ENCODE measurements around the gene TXNL4A.

GRCh38 chr18:79942786-79943607, 45.4 kb downstream of the TXNL4A start:
- TF ChIP-seq, protein P1, sequence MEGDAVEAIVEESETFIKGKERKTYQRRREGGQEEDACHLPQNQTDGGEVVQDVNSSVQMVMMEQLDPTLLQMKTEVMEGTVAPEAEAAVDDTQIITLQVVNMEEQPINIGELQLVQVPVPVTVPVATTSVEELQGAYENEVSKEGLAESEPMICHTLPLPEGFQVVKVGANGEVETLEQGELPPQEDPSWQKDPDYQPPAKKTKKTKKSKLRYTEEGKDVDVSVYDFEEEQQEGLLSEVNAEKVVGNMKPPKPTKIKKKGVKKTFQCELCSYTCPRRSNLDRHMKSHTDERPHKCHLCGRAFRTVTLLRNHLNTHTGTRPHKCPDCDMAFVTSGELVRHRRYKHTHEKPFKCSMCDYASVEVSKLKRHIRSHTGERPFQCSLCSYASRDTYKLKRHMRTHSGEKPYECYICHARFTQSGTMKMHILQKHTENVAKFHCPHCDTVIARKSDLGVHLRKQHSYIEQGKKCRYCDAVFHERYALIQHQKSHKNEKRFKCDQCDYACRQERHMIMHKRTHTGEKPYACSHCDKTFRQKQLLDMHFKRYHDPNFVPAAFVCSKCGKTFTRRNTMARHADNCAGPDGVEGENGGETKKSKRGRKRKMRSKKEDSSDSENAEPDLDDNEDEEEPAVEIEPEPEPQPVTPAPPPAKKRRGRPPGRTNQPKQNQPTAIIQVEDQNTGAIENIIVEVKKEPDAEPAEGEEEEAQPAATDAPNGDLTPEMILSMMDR (conservative IDR thresholded peaks at IDR 0.05) = no peak
- no peak for TF ChIP-seq ZFX (IDR thresholded peaks at IDR 0.05)
